GM18507 (cell line): ENCODE results near the gene RUNX1.
A peak's percentile ranks its signal among the peaks of the same experiment; 100 is the strongest.

Experiments
- DNase-seq: peaks from one replicate; pipeline ENCODE4 v3.0.0; 2011; ENCODE audit warnings: low read depth; ENCODE audit not compliant: insufficient read length; ENCODE audit errors: extremely low spot score
- FAIRE-seq: peaks from 2 replicates; lab custom pipeline; 2011; peaks lifted over from hg19 to GRCh38; lab: Jason Lieb, UNC

RUNX1 gene

DNA sequence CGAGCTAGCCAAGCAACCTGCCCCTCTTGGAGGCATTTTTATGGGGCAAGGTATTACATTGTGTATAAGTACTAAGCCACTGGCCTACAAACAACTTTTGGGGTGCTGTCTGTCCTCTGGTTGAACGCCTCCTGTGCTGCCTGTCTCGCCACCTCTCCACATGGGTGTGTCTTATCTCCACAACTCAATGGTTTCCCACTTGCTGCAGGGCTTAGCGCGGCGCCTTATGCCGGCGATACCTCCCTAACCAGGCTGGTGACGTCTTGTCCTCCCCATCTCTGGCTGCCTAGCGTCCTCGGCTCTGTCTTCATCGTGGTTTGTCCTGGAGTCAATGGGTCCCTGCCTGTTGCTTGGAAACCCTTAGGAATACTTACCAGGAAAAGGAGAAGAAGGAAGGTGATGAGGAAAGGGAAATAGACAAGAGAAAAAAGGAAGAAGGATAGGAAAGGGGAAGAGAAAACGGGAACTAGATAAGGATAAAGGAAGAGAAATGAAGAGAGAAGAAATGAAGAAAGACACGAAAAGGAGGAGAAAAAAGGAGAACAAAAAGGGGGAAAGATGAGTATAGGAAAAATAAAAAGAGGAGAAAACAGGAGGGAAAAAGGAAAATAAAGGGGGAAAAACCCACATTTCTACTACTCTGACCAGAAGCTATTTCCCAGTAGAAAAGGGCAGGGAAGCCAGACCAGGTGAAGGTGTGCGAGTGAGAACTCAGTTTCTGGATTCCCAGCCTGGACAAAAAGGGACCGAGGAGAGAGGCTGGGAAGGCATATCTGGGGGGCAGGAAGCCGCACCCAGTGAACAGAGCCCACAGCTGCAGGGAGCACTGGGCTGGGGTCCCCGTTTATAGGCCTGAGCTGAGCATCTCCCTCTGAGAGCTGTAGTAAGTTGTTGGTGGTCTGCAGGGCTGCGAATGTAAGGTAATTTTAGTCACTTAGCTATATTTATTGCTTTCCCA, 294.1 kb downstream of the RUNX1 start:
- DNase-seq (no peak), FAIRE-seq (no peak)

DNA sequence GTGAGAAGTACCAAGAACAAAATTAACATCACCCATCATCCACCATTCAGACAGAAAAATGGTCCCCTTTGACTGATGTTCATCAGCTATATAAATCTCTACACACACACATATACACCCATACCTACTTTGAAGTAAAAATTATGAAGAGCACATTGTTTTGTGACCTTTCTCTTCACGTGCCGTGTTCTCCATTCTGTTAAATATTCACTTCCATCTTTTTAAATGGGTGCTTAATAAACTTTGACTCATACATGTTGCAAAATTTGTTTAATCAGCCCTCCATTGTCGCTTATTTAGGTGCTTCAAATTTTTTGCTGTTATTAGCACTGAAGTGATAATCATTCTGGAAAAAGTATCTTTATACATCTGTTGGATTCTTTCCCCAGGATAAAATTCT, 300.2 kb downstream of the RUNX1 start:
- DNase-seq (no peak), FAIRE-seq (no peak)

DNA sequence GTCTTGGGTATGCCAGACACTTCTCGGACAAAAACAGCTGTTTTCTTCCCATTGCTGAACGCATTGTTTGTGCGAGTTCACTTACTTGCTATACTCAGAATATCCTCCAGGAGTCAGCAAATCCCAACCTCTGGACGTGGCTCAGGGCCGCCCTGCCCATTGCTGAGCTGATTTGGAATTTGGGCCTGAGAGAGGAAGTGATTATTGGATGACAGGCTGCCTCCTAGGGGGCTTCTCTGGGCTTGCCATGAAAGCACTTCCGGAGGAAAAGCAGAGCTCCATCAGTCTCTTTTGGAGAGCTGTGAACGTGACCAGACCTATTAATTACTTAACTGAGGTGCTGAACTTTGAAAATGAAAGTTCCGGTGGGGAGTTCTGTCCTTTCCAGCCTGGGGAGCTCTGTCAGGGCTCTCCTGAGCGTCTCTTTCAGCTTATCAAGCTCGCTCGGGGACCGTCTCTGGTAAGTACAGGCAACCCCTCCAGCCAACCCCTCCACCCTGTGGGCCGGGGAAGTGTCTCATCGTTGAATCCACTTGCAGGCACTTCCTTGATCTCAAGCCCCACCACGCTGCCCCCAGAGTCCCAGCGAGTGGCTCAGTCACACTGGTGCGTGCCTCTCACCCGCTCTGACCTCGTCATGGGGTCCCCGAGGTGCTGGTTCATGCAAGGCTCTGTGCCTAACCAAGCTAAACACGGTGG, 303.4 kb downstream of the RUNX1 start:
- DNase-seq (peak; percentile 49), FAIRE-seq (peak; percentile 94)

DNA sequence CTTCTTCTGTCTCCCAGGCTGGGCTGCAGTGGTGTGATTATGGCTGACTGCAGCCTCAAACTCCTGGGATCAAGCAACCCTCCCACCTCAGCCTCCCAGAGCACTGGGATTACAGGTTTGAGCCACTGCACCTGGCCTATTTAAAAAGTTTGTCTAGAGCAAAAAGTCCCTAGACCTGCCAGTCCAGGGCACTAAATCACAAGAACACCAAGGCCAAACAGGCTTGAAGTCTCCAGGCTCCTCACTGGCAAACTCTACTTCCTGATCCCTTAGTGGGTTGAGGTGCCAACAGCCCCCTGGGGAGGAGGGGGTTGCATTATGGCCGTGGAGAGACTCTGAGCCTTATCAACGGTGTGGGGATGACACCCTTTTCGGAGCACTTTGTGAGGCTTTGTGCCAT, 304.3 kb downstream of the RUNX1 start:
- no peak for DNase-seq
- no peak for FAIRE-seq

DNA sequence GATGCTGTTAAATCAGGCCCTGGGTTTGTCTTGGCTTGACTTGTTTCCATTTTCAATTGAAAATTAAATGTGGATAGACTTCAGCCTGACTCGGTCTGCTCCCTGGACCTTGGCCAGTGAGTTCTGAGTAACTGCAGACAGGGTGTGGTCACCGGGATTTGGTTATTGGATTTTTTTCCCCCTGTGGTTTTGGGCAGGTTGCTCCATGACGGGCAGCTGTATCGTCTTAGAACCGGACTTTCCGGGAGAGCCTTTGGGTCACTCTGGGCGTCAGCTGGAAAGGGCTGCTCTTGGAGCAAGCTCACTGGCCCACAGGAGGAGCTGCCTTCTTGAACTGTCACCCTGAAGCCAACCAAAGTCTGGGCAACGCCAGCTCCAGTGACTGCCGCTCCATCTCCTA, 305.3 kb downstream of the RUNX1 start:
- DNase-seq (no peak), FAIRE-seq (no peak)

DNA sequence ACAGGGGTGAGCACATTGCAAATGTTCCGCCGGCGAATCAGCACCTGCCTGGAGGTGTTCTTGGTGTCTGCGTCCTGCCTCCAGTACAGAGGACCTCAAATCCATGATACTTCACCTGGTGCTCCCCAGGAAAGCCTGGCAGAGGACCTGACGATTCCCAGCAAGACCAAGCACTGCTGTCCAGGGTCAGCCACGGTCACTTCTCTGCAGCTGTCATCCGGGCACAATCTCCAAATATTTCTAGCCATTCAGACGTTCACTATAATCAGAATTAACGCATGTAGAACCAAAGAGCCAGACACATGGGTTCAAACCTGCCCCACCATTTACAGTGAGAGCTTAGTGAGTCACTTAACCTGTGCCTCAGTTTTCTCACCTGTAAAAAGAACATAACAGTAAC, 305.8 kb downstream of the RUNX1 start:
- FAIRE-seq (no peak), DNase-seq (no peak)

DNA sequence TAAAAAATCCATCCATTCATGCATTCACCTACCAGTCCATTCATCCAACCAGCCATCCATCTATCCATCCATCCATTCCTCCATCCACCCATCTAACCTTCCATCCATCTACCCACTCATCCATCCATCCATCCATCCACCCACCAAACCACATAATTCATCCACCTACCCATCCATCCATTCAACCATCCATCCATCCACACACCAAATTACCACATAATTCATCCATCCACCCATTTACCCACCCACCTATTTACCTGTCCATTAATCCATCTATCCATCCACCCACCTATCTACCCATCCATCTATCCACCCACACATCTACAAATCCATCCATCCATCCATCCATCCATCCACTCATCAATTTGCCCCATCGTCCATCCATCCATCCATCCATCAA, 308.9 kb downstream of the RUNX1 start:
- DNase-seq (no peak), FAIRE-seq (no peak)
